HG02642 (cell line): ENCODE data around the gene TCF12.

Experiments used
- ATAC-seq: cut with Tn5 transposase; IDR thresholded peaks from one replicate; pipeline ENCODE4 v1.9.1; 2021; ENCODE audit warnings: mild to moderate bottlenecking; ENCODE audit not compliant: unreplicated experiment, poor library complexity

Gene TCF12

DNA sequence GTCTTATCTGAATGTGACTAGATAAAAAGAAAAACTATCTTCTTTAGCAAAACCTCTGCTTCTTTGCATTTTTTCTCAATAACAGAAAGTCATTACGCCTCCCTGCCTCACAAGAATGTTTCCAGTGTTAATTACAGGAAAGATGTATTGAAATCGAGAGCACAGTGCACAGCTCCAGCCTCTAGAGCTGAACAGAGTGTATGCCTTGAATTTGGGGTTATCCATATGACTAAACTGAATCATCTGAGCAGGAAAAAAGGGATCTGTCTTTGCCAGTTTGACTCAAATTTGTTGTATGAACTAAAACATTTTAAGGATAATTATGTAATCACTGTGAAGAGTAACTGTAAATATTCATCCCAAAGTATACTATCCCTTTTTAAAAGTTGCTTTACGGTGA lies 308.7 kb downstream of the TCF12 start:
- ATAC-seq, result no peak

DNA sequence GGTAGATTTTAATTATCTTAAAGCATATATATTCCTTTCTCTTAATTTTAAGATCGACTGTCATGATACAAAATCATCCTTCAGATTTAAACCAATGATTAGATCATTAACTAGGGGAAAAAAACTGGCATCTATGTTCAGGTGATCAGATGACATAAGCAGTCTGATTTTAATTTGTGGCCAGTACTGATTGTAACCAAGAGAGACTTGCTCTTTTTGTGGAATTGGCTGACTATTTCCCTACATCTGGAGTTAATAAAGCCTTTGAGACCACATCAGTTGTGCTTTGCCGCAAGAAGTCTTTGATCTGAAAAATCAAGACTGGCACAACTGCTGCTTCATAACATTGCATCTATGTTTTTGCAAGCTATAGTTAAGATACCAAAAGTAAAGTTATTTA lies 309.5 kb downstream of the TCF12 start:
- ATAC-seq, result no peak

DNA sequence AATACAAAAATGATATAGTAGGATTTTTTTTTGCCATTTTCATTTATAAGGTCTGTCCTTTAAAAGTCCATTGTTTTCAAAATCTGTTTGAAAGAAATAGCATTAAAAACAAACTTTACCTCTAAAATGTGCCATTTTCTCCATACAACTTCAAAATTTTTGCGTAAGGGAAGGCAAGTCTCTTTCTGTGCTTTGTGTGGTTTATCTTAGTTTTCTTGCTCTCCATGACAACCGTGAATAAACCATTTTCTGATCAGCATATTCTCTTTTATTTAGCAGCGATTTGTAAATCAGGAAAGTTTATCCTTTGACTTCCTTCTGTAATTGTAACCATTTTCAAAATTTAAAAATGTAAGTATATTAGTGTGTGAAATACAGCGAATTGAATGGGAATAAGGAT lies 310.0 kb downstream of the TCF12 start:
- no peak for ATAC-seq

DNA sequence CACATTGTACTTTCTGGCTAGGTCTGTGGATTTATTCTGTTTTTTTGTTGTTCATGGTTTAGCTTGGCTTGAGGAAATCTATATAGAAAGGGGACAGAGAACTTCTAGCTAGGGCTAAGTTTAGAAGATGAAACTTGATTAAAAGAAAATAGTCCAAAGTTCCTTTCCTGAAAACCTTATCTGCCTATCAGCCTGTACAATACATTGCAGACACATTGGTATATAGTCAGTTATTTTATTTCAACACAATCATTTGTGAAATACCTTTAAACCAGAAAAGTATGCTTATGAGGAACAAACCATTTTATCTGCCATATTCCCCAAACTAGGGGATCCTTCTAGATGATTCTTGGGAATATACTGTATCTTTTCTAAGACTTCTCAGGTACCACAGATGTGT lies 310.6 kb downstream of the TCF12 start:
- ATAC-seq, result no peak

DNA sequence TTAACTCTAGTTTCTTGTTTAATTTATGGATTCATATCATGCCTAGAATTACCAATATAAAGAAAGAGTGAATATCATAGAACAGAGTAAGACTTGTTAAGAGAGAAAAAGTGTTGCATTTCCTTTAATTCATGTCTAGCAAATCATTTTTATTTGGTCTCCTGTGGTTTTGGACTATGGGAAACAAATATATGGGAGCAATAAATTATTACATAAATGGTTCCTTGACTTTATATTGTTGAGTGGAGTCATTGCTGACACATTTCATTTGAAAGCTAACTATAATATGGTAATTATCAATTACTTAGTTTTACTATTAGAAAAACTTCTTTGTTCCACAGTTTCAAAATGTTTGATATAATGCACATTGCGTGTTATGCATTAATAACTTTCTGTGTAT lies 313.1 kb downstream of the TCF12 start:
- ATAC-seq, result no peak

DNA sequence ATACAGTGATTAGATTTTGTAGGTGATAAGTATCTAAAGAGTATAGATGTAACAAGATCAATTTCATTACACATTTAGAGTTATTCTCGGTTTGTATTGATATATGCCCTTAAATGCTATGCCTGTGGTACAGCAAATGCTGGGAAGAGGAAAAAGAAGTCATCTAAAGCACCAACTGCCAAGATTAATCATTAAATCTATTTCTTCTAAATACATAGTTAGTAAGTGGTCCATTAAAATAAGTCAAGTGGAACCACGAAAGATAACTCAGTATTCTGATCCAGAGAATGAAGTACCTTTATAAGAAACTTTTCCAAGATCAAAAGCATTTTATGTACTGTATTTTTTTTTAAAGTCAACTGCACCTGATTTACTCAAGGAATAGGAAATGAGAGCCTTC lies 315.7 kb downstream of the TCF12 start:
- ATAC-seq, result no peak

DNA sequence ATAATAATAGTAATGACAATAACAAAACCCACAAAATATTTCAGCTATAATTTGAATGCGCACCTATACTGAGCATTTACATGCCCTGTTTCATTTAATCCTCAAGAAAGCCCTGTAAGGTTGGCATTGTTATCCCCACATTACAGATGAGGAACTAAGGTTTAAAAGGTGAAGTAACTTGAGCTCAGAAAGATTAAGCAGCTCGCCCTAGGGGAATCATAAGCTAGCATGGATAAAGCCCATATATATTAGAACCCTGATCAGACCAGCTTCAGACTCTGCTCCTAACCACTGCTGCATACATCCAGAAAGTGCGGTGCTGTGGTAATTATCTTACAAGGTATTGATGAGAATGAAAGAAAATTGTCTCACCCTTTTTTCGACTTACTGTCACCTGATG lies 316.7 kb downstream of the TCF12 start:
- no peak for ATAC-seq

DNA sequence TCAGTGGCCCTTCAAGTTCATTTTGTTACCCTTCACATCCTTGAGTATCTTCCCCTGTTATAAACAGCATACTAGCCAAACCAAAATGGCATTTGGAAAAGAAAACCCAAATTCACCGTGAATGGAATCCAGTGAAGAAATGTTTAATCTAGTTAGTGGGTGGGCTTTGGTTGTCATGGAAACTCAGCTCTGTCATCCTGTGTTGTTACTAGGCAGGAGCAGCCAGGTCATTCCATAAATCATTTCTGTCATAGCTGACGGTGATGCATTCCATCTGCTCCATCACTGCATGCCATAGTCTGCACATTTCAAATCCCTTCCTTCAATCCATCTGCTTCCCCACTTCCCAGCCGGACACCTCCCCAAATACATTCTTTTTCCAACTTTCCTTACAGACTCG lies 317.4 kb downstream of the TCF12 start:
- no peak for ATAC-seq

DNA sequence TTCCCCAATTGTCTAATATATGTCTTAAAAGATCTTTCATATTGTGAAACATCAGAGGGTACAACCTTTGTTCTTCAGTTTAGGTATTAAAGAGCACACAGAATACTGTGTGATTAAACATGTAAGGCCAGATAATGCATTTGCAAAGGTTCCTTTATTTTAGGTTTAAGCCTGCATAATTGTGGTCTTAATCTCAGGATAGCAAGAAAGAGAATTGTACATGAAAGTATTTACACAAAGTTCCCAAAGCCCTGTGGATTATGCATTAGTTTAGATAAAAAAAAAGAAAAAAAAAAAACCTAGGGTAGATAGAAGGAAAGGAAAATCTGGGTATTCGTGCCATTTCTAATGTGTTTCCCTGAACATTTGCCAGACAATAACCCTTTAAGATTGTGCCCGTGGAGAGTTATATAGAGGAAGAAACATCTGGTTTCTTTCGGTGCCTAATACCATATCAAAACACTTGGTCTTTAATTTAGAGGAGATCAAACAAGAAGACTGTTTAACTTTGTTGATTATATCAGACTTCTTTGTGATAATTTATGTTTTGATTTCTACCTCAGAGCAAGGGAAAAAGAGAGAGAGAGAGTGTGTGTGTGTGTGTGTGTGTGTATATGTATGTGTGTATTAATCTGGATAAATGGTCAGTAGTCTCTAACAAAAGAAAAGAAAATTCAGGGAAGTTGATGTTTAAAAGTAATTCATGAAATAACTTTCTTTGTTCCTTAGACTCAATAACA lies 318.3 kb downstream of the TCF12 start:
- ATAC-seq, result no peak

DNA sequence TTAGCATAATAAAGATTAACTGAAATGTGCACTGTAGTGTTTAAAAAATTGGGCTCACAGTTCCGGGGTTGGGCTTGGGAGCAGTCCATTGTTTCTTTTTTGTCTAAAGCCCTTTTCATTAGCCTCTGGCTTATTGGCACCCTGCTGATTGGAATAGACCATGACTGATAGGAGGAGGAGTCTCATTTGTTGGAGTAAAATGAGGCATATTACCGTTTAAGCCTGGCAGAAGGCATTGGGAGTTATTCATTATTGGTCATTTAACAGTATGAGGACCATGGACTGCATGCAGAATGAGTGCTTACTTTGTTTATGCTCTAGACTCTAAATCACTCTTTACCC lies 318.8 kb downstream of the TCF12 start:
- ATAC-seq, result no peak

DNA sequence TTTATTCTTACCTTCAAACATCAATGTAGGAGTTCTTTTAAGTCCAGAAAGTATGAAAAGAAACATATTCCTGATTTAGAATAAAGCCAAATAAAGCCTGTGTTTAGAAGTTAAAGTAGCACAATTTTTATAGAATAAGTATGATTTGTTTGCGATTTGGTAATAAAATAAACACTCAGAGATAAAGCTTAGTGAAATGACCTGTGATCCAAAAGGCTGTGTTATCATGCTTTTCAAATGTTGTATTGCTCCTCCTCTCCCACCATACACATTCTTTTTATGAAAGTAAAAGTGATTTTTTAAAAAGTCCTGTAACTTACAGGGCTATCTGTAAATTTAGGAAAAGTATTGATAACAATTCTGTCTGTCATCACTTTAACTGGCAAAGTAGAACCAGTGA lies 319.2 kb downstream of the TCF12 start:
- no peak for ATAC-seq

DNA sequence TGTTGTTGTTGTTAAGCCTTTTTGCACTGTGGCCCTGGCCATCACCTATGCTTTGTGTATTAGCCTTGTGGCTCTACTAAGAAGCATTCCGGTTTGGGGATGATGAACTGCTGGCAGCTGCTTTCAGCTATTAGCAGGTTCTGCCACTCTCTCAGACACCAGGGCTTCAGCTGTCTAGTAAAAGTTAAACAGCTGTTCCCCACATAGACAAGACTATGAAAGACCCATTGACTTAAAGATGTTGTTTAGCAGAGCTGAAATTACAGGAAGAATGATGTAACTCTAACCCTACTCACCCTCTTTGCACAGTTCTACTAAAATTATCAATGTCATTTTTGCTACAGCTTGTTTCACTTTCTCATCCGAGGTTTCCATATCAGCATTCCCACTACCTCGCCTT lies 326.7 kb downstream of the TCF12 start:
- no peak for ATAC-seq

DNA sequence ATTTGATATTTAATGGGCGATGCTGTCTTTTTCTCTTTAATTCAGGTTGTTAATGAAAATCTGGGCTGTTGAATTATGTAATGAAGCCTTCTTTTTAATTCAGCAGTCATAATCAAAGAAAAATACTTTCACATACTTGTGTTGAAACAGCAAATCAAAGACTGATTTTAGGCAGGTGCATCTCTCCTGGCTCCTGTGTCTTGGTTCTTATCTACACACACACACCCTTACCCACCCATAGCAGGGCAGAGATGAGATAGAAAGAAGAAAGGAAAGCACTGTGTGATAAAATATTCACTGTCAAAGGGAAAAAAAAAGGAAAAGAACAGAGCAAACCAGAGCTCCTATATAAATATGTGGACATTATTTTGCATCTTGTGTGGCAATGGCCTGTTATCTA lies 327.3 kb downstream of the TCF12 start:
- no peak for ATAC-seq

DNA sequence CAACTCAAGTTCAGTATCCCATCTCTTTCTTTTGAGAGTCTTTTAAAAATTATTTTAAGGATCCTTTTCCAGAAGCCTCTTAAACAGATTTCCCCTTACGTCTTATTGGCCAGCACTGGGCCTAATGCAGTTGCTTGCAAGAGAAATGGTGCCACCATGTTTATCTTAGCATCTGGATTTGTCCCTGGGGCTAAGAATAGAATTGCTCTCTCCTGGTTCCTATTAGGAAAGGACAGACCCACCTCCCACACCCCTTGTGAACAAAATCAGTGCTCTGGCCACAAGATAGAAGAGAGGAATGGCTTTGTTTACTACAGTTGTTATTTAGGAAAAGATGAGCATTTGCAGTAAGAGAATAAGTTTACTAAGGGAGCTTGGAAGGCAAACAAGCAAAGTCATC lies 329.6 kb downstream of the TCF12 start:
- no peak for ATAC-seq

DNA sequence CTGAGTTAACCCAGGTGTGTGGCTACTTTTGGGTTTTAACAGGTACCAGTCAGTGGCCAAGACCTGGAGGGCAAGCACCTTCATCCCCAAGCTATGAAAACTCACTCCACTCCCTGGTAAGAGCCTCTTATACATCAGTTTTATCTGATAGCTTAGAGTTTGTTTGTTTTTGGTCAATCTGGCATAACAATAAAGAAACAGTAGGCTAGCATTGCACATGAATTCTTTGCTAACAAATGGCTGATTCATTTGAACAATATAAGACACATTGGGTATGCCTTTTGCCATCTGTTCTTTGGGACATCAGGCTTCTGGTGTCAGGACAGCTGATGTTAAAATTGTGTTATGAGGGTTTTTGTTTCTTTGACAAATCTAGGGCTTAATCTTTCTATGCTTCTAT lies 332.9 kb downstream of the TCF12 start:
- no peak for ATAC-seq

DNA sequence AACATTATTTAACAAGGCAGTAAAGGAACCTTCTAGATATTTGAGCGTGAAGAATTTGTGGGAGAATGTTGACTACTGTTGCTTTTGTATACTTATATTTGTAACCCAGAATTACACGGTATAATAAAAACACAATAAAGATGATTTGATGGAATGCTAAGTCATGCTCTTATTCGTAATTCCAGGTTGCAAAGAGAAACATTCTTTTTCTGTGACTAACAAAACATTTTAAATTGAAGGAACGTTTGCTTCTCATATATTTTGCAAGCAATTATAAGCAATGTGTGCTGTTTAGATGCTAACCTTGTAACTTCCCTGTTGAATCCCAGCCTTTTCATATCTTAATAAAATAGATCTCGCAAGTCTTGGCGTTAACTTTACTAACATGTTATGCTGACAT lies 333.5 kb downstream of the TCF12 start:
- no peak for ATAC-seq

DNA sequence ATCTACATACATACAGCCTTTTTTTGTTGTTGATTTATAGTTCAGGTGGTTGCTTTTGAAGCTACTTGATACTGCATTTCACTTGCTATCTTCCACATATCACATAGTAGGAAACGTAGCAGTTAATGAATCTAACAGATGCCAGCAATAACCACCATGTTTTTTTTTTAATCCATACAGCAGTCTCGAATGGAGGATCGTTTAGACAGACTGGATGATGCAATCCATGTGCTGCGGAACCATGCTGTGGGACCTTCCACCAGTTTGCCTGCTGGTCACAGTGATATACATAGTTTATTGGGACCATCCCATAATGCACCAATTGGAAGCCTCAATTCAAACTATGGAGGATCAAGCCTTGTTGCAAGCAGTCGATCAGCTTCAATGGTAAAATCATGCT lies 334.6 kb downstream of the TCF12 start:
- no peak for ATAC-seq

DNA sequence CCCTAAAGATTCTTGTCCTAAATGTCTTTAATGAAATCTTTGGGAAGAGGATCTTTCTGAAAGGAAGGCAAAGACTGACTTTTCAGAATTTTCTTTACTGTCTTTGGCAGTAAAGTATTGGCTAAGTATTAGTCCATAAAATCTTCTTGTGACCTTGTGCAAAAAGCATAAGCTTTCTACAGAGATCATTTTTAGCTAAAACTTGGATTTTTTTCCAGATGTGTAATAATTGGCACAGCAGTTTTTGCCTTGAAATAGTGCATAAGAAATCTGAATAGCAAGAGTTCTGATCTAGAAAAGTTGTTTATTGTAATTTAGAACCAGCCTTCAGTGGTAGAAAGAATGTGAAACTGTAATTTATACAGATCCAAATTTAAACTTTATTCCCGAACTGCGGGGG lies 335.1 kb downstream of the TCF12 start:
- no peak for ATAC-seq

DNA sequence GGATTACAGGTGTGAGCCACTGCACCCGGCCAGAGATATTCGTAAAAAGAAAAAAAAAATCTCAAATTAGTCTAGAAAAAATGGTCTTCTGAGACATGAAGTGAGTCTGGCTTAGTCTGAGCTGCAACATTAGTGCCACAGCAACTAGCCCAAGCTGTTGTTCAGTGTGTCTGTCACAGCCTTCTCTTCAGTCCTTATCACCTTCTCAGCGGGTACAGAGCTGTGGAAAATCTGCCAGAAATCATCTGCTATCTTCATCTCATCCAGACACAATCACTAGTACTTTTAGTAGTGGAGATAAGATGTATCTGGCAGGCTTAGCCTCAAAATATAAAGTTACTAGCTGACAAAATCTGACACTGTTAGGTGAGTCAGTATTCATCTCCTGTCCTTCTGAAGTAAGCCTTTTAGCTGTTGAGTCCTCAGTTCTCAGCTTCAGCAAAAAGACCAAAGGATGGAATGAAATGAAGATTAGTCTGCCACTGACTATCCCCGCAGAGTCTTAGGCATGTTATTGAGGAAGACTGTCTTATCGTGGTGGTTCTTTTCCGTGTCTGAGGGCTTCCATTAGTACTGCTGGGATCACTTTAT lies 337.4 kb downstream of the TCF12 start:
- ATAC-seq, result no peak

DNA sequence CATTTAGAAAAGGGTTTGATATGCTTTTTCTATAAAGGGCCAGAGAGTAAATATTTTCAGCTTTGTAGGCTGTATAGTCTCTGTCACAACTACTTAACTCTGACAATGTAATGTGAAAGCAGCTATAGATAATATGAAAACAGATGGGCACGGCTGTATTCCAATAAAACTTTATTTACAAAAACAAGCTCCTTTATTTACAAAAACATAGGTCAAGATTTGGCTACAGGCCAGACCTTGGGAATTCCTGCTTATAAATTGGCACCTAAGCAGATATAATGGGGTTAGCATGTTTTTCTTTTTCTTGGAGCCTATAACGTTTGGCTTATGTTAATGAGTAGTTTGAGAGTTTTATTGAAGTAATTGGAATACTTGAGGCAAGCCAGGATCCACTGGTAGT lies 338.5 kb downstream of the TCF12 start:
- ATAC-seq, result no peak

DNA sequence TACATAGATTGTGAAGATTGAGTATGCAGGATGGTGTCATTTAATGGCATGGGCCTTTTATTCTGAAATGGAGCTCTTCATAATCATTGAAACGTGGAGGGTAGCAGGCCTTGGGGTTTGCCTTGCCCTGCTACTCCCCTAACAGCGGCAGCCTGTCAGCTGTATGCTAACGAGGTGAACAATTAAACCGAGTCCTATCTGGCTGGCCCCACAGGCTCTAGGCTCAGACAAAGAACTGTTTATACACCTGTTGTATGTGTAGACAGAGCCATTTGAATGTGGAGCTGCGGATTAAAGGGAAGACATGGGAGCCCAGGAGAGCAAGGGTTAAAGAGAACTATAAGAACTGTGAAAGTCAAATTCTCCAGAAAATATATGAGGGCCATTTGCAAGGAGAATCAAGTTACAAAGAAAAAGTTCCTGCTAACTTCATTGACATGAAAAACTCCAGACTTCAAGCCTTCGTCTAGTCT lies 341.2 kb downstream of the TCF12 start:
- no peak for ATAC-seq

DNA sequence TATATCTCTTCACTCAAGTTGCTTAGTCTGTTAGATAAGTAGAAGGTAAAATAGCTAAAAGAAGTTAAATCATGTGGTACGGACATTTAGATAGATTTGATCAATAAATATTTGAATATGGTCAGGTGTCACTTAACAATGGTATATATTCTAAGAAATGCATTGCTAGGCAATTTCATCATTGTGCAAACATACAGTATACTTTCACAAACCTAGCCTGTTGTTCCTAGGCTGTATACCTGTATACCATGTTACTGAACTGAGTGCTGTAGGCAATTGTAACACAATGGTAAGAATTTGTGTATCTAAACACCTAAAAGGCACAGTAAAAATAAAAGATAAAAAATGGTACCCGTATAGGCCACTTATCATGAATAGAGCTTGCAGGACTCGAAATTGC lies 345.1 kb downstream of the TCF12 start:
- no peak for ATAC-seq
